GM18526 (cell line): Measurements from ENCODE around the gene SLC25A31.

Source experiments
- POLR2A ChIP-seq: IDR thresholded peaks from 3 replicates; pipeline ENCODE4 v1.6.1; 2011; ENCODE audit not compliant: insufficient read length; ENCODE audit errors: extremely low read depth

Gene SLC25A31

GRCh38 chr4:127730142-127730913 is at the start of gene SLC25A31:
SLC25A31 (plus strand) TSS chr4:127730400; CDS start chr4:127730546, 146 bp downstream.
- no peak for TF ChIP-seq POLR2A

GRCh38 chr4:127685292-127685691 is 44.9 kb upstream of the SLC25A31 start:
- no peak for TF ChIP-seq POLR2A

GRCh38 chr4:127686658-127687057 is 43.5 kb upstream of the SLC25A31 start:
- no peak for TF ChIP-seq POLR2A

GRCh38 chr4:127687580-127687979 is 42.6 kb upstream of the SLC25A31 start:
- no peak for TF ChIP-seq POLR2A

- TF ChIP-seq POLR2A, result no peak
Measured at GRCh38 chr4:127698789-127699200, 31.4 kb upstream of the SLC25A31 start.

- TF ChIP-seq POLR2A, result no peak
Measured at GRCh38 chr4:127708985-127709384, 21.2 kb upstream of the SLC25A31 start.

GRCh38 chr4:127709456-127709855 is 20.7 kb upstream of the SLC25A31 start:
- TF ChIP-seq POLR2A, result no peak

- no peak for TF ChIP-seq POLR2A
Measured at GRCh38 chr4:127731406-127731805, 1.2 kb downstream of the SLC25A31 start.

- TF ChIP-seq POLR2A, result no peak
Measured at GRCh38 chr4:127732623-127733328, 2.6 kb downstream of the SLC25A31 start.

GRCh38 chr4:127734976-127735375 is 4.8 kb downstream of the SLC25A31 start:
- TF ChIP-seq POLR2A, result no peak

GRCh38 chr4:127737295-127737694 is 7.1 kb downstream of the SLC25A31 start:
- no peak for TF ChIP-seq POLR2A

- no peak for TF ChIP-seq POLR2A
Measured at GRCh38 chr4:127741247-127741646, 11.0 kb downstream of the SLC25A31 start.

GRCh38 chr4:127747883-127748282 is 17.7 kb downstream of the SLC25A31 start:
- no peak for TF ChIP-seq POLR2A

GRCh38 chr4:127748957-127749356 is 18.8 kb downstream of the SLC25A31 start:
- no peak for TF ChIP-seq POLR2A

- TF ChIP-seq POLR2A, result no peak
Measured at GRCh38 chr4:127756906-127757305, 26.7 kb downstream of the SLC25A31 start.

- TF ChIP-seq POLR2A, result no peak
Measured at GRCh38 chr4:127759228-127759820, 29.1 kb downstream of the SLC25A31 start.
